Spleen (tissue), 7 donors: ENCODE results near the gene MARCHF9.

Experiments
- POLR2A ChIP-seq, 3 donors: fragments of 450-650 bp; IDR thresholded peaks; one replicate each; pipeline ENCODE4 v1.5.1; 2017; ENCODE audit warnings: antibody characterized with exemption in 3 of 3, mild to moderate bottlenecking in 1 of 3
- TF ChIP-seq, protein P1 (sequence below), 11 experiments: fragments of 200-600 bp in 7 of 11; fragments of 450-650 bp in 4 of 11; sonication (generic) in 4 of 11; IDR thresholded peaks in 8 of 11; conservative IDR thresholded peaks in 3 of 11; 1 replicate in 7 of 11; 2 replicates in 4 of 11; pipeline versions ENCODE4 v1.4.0 to v1.8.0; 2016 to 2021; ENCODE audit warnings: antibody characterized with exemption in 11 of 11, inconsistent platforms in 4 of 11, mild to moderate bottlenecking in 1 of 11
- donor health status: DM: no; HTN: no; CAD: no; lungs with moderate emphysema.
- donor health status: DM: no; HTN: no; CAD: no.
- donor health status: DM: no; HTN: no; CAD: no.

DNA sequence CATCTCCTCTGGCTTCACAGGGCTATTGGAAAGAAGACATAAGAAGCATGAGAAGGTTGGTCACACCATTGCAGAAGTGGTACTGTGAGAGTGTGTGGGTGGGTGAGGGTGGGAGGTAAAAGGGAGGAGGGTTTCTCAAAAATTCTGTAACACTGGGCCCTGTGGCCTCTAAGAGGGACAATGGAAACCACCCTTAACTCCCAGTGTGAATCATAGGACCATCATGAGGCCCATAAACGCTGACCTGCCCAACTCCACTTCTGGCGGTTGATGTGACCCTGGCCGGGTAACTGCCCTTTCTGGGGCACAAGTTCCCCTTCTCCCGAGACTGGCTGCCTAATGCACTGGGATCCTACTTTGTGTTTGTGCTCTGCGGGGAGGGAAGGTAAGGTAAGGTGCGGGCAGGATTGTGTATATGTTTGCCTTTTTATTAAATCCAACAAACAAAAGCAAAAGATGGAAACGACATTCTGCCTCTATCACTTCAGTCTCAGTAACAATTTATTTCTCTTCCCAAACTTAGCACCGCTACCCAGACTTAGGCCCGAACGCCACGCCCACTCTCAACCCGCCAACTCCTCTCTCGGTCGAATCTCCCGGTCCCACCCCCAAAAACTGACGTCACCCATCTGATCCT, 16.5 kb downstream of the MARCHF9 start:
- no peak for TF ChIP-seq POLR2A (IDR thresholded peaks at IDR 0.05)
- TF ChIP-seq, protein P1, sequence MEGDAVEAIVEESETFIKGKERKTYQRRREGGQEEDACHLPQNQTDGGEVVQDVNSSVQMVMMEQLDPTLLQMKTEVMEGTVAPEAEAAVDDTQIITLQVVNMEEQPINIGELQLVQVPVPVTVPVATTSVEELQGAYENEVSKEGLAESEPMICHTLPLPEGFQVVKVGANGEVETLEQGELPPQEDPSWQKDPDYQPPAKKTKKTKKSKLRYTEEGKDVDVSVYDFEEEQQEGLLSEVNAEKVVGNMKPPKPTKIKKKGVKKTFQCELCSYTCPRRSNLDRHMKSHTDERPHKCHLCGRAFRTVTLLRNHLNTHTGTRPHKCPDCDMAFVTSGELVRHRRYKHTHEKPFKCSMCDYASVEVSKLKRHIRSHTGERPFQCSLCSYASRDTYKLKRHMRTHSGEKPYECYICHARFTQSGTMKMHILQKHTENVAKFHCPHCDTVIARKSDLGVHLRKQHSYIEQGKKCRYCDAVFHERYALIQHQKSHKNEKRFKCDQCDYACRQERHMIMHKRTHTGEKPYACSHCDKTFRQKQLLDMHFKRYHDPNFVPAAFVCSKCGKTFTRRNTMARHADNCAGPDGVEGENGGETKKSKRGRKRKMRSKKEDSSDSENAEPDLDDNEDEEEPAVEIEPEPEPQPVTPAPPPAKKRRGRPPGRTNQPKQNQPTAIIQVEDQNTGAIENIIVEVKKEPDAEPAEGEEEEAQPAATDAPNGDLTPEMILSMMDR (IDR thresholded peaks at IDR 0.05 in 8 of 11, conservative IDR thresholded peaks at IDR 0.05 in 3 of 11) = no peak
